Neutrophil (primary cell): ENCODE data around the gene B3GNT8.
A peak's percentile ranks its signal among the peaks of the same experiment; 100 is the strongest.

Experiments
- H3K27ac ChIP-seq: fragments of 200-600 bp; sonication (generic); 2 replicates; pipeline ENCODE4 v1.5.1; 2016; ENCODE audit warnings: mild to moderate bottlenecking, moderate library complexity
- H3K27me3 ChIP-seq: fragments of 200-600 bp; sonication (generic); 2 replicates; pipeline ENCODE4 v1.6.0; 2016; ENCODE audit warnings: mild to moderate bottlenecking
- H3K36me3 ChIP-seq: fragments of 200-600 bp; sonication (generic); 2 replicates; pipeline ENCODE4 v1.5.1; 2017
- H3K4me1 ChIP-seq, 2 experiments: fragments of 200-600 bp in 1 of 2; sonication (generic) in 1 of 2; 1 replicate in 1 of 2; 2 replicates in 1 of 2; pipeline versions ENCODE4 v1.5.1 to v1.6.1; 2013 to 2016; ENCODE audit warnings: low read depth in 1 of 2, low read length in 1 of 2, mild to moderate bottlenecking in 1 of 2, moderate library complexity in 1 of 2; ENCODE audit not compliant: control insufficient read depth in 1 of 2, insufficient read depth in 1 of 2
- H3K4me3 ChIP-seq, 2 experiments: fragments of 200-600 bp in 1 of 2; sonication (generic) in 1 of 2; 1 replicate in 1 of 2; 2 replicates in 1 of 2; pipeline ENCODE4 v1.5.1; 2013 to 2016; ENCODE audit warnings: low read depth in 1 of 2, low read length in 1 of 2, mild to moderate bottlenecking in 1 of 2, moderate library complexity in 1 of 2
- H3K9me3 ChIP-seq: fragments of 200-600 bp; sonication (generic); 2 replicates; pipeline ENCODE4 v1.5.1; 2016
- CTCF ChIP-seq: fragments of 200-600 bp; sonication (generic); IDR thresholded peaks from 2 replicates; pipeline ENCODE4 v1.5.1; 2016; ENCODE audit warnings: antibody characterized with exemption

B3GNT8 gene

GRCh38 chr19:41399525-41399924 lies 27.6 kb downstream of the B3GNT8 start:
- H3K4me3 ChIP-seq, result no peak overlapping the region
- no peak overlapping the region for H3K27ac ChIP-seq
- no peaks in the 10 kb centered on the region for H3K9me3 ChIP-seq
- no peak for TF ChIP-seq CTCF
- peaks cover 27 to 28% of the 10 kb centered on the region in 2 experiments for H3K4me1 ChIP-seq
- no peaks in the 10 kb centered on the region for H3K27me3 ChIP-seq
- H3K36me3 ChIP-seq, result no peaks in the 10 kb centered on the region

- Histone ChIP-seq H3K4me3 (no peak overlapping the region), H3K27ac (no peak overlapping the region), H3K27me3 (no peaks in the 10 kb centered on the region), H3K36me3 (no peaks in the 10 kb centered on the region), H3K9me3 (no peaks in the 10 kb centered on the region), H3K4me1 (peaks cover 28 to 31% of the 10 kb centered on the region in 2 experiments)
- TF ChIP-seq CTCF, result no peak
These were observed 28.1 kb downstream of the B3GNT8 start for GRCh38 chr19:41399091-41399490.

- peak overlapping the region; percentile 76 to 85 for H3K4me3 ChIP-seq
- H3K27ac ChIP-seq, result peak overlapping the region; percentile 91
These were observed 28.6 kb downstream of the B3GNT8 start for GRCh38 chr19:41398598-41398997.

GRCh38 chr19:41398050-41398418 lies 29.1 kb downstream of the B3GNT8 start:
- Histone ChIP-seq H3K9me3 (no peaks in the 10 kb centered on the region), H3K36me3 (no peaks in the 10 kb centered on the region), H3K27me3 (no peaks in the 10 kb centered on the region), H3K4me1 (peaks cover 38 to 41% of the 10 kb centered on the region in 2 experiments), H3K27ac (peak overlapping the region; percentile 91), H3K4me3 (peak overlapping the region; percentile 76 to 85)
- no peak for TF ChIP-seq CTCF

More at GRCh38 chr19:41398598-41398997, 28.6 kb downstream of the B3GNT8 start:
- Histone ChIP-seq H3K36me3 (no peaks in the 10 kb centered on the region), H3K27me3 (no peaks in the 10 kb centered on the region), H3K4me1 (peaks cover 32 to 36% of the 10 kb centered on the region in 2 experiments), H3K9me3 (no peaks in the 10 kb centered on the region)
- no peak for TF ChIP-seq CTCF

- H3K4me3 ChIP-seq, result peak within 1 kb of the TSS; percentile 76 to 85
- no peaks in the 10 kb centered on the region for H3K36me3 ChIP-seq
- peak; percentile 51 for TF ChIP-seq CTCF
- no peaks in the 10 kb centered on the region for H3K27me3 ChIP-seq
- H3K27ac ChIP-seq, result peak within 1 kb of the TSS; percentile 91
- H3K9me3 ChIP-seq, result no peaks in the 10 kb centered on the region
- peaks cover 39 to 41% of the 10 kb centered on the region in 2 experiments for H3K4me1 ChIP-seq
These were observed 29.8 kb downstream of the B3GNT8 start, which contains the start of the genes BCKDHA and EXOSC5 for GRCh38 chr19:41397086-41398049. TSS of gene BCKDHA (plus strand) at chr19:41397818. CDS start at chr19:41397828, 10 bp downstream. TSS of gene EXOSC5 (minus strand) at chr19:41397359. CDS start at chr19:41397328, 31 bp downstream.
